Spinal cord (tissue), 10 donors: ENCODE data around the gene CRABP2. TPM values are rescaled to one million over a fixed set of nuclear protein-coding genes. Genes with fewer than 3 reads are reported as not detected.

ENCODE experiments used
- DNase-seq, 6 donors: peaks; one replicate each; pipeline versions ENCODE4 v3.0.0 to v3.0.0-alpha.2; 2013 to 2015; ENCODE audit warnings: low spot score in 6 of 6, low read depth in 4 of 6
- H3K27ac ChIP-seq: one replicate; pipeline ENCODE4 v1.5.1; 2013; ENCODE audit warnings: low read depth, low read length, control low read depth
- H3K27me3 ChIP-seq: one replicate; pipeline ENCODE4 v1.6.1; 2013; ENCODE audit warnings: low read length; ENCODE audit not compliant: control insufficient read depth, insufficient read depth
- H3K36me3 ChIP-seq: one replicate; pipeline ENCODE4 v1.6.1; 2013; ENCODE audit warnings: low read length; ENCODE audit not compliant: control insufficient read depth, insufficient read depth
- H3K4me1 ChIP-seq: one replicate; pipeline ENCODE4 v1.6.1; 2013; ENCODE audit warnings: low read length; ENCODE audit not compliant: control insufficient read depth, insufficient read depth
- H3K4me3 ChIP-seq: one replicate; pipeline ENCODE4 v1.5.1; 2013; ENCODE audit warnings: low read depth, low read length, control low read depth
- H3K9me3 ChIP-seq: one replicate; pipeline ENCODE4 v1.6.1; 2013; ENCODE audit warnings: low read length; ENCODE audit not compliant: control insufficient read depth, insufficient read depth
- WGBS: methylation state at CpG from one replicate; pipeline ENCODE4 v1.1.5; 2013; ENCODE audit warnings: missing lambda C conversion rate; ENCODE audit not compliant: insufficient coverage; 5-methylcytosine and 5-hydroxymethylcytosine counted together
- polyA plus RNA-seq, 2 donors: library from polyadenylated mRNA; unstranded; fragments of 120-200 nt; gene quantifications; one replicate each; pipeline ENCODE4 v1.2.1, GENCODE V29; 2013; ENCODE audit not compliant: insufficient read length in 2 of 2
- total RNA-seq, 2 donors: library from RNA; depleted of rRNA in 1 of 2; stranded (reverse); fragments of 120-200 nt in 1 of 2; fragments of >200 nt in 1 of 2; gene quantifications; one replicate each; pipeline versions ENCODE4 v1.2.3 to v1.2.4, GENCODE V29; 2013 to 2014
- donor health status: healthy.

CRABP2 gene
- total and polyA plus RNA-seq, 4 donors, result 35.6 to 482 (median 88.3) TPM

- 57% methylated on average over 7 of the region's 10 CpGs for WGBS
These were observed 1.1 kb downstream of the CRABP2 start for GRCh38 chr1:156704166-156704711.

GRCh38 chr1:156703741-156704140 is 1.6 kb downstream of the CRABP2 start:
- Histone ChIP-seq H3K4me1 (peaks cover 54% of the 10 kb centered on the region), H3K36me3 (peaks cover 14% of the 10 kb centered on the region), H3K27ac (no peak overlapping the region), H3K4me3 (peak overlapping the region; percentile 52), H3K9me3 (no peaks in the 10 kb centered on the region), H3K27me3 (peaks cover 30% of the 10 kb centered on the region)
- DNase-seq, result peak in 1 of 6 donors; percentile 55
- WGBS, result 12% methylated on average over 4 of the region's 4 CpGs

More at GRCh38 chr1:156704166-156704711, 1.1 kb downstream of the CRABP2 start:
- H3K4me3 ChIP-seq, result peak overlapping the region; percentile 52
- H3K27ac ChIP-seq, result no peak overlapping the region
- H3K36me3 ChIP-seq, result peaks cover 10% of the 10 kb centered on the region
- peaks cover 30% of the 10 kb centered on the region for H3K27me3 ChIP-seq
- H3K4me1 ChIP-seq, result peaks cover 56% of the 10 kb centered on the region
- H3K9me3 ChIP-seq, result no peaks in the 10 kb centered on the region
- no peak for DNase-seq

DNA sequence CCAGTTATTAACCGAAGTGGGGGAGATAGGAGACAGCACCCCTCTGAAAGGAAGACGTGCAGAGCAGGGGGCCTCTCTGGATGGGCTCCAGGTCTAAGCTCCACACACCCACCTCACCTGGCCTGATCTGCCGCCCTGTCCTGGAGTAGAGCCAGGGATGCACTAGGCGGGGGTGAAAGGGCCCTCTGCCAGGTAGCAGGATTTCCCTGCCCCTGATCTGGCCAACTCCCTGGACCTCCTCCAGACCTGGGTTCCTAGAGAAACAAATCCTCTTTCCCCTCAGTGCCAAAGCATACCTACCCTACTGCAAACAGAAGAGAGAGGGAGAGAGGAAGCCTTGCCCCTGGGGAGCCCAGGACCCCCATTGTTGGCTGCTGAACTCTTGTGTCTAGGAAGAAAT is 2.0 kb downstream of the CRABP2 start:
- Histone ChIP-seq H3K4me1 (peaks cover 51% of the 10 kb centered on the region), H3K9me3 (no peaks in the 10 kb centered on the region), H3K36me3 (peaks cover 14% of the 10 kb centered on the region), H3K4me3 (peak overlapping the region; percentile 52), H3K27ac (no peak overlapping the region), H3K27me3 (peaks cover 30% of the 10 kb centered on the region)
- 72% methylated on average over 2 of the region's 4 CpGs for WGBS
- no peak for DNase-seq

GRCh38 chr1:156700736-156701531 is 4.4 kb downstream of the CRABP2 start:
- Histone ChIP-seq H3K27me3 (peaks cover 28% of the 10 kb centered on the region), H3K4me1 (peaks cover 27% of the 10 kb centered on the region), H3K36me3 (peaks cover 14% of the 10 kb centered on the region), H3K27ac (no peak overlapping the region), H3K4me3 (no peak overlapping the region), H3K9me3 (no peaks in the 10 kb centered on the region)
- 78% methylated on average over 4 of the region's 8 CpGs for WGBS
- DNase-seq, result no peak

DNA sequence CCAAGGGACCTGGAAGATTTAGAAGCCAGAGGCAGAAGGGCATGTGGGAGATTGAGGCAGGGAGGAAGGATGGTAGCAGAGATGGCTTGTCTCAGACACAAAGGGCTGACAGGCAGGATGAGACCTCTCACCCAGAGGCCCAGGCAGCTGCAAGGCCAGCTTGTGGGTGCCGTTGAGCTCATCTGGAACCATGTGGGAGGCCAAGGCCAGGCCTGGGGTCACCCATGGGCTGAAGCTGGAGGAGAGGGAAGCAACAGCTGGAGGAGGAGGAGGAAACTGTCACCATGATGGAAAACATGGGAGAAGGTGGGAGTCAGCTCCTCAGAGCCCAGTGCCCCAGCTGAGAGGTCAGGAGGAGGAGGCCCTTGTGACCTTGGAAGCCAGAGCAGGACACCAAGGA is 6.4 kb downstream of the CRABP2 start:
- H3K4me1 ChIP-seq, result peaks cover 8% of the 10 kb centered on the region
- no peak overlapping the region for H3K27ac ChIP-seq
- 60% methylated on average over 1 of the region's 1 CpG for WGBS
- no peaks in the 10 kb centered on the region for H3K9me3 ChIP-seq
- H3K36me3 ChIP-seq, result peaks cover 14% of the 10 kb centered on the region
- H3K27me3 ChIP-seq, result peaks cover 12% of the 10 kb centered on the region
- no peak overlapping the region for H3K4me3 ChIP-seq
- DNase-seq, result no peak

- peaks cover 12% of the 10 kb centered on the region for H3K36me3 ChIP-seq
- WGBS, result 54% methylated on average over 7 of the region's 8 CpGs
- no peaks in the 10 kb centered on the region for H3K9me3 ChIP-seq
- H3K4me3 ChIP-seq, result no peak overlapping the region
- no peak overlapping the region for H3K27ac ChIP-seq
- H3K4me1 ChIP-seq, result peaks cover 8% of the 10 kb centered on the region
- no peak for DNase-seq
- H3K27me3 ChIP-seq, result peaks cover 3% of the 10 kb centered on the region
These were observed 7.9 kb downstream of the CRABP2 start for GRCh38 chr1:156697481-156697880.

GRCh38 chr1:156696755-156697154 is 8.6 kb downstream of the CRABP2 start:
- Histone ChIP-seq H3K36me3 (peaks cover 12% of the 10 kb centered on the region), H3K4me1 (peaks cover 16% of the 10 kb centered on the region), H3K27ac (no peak overlapping the region), H3K4me3 (no peak overlapping the region), H3K27me3 (peaks cover 10% of the 10 kb centered on the region), H3K9me3 (no peaks in the 10 kb centered on the region)
- 95% methylated on average over 8 of the region's 8 CpGs for WGBS
- no peak for DNase-seq

DNA sequence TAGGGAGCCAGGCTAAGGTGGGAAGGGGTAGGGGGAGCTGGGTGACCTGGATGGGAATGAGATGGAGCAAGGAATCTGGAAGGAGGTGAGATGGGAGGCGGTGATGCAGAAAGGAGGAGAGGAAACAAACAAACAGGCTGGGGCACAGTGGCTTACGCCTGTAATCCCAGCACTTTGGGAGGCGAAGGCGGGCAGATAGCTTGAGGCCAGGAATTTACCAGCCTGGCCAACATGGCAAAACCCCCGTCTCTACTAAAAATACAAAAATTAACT is 10.8 kb downstream of the CRABP2 start:
- 83% methylated on average over 1 of the region's 5 CpGs for WGBS
- Histone ChIP-seq H3K36me3 (peaks cover 4% of the 10 kb centered on the region), H3K27ac (no peak overlapping the region), H3K27me3 (peaks cover 19% of the 10 kb centered on the region), H3K4me3 (no peak overlapping the region), H3K9me3 (no peaks in the 10 kb centered on the region), H3K4me1 (peaks cover 36% of the 10 kb centered on the region)
- DNase-seq, result no peak

- Histone ChIP-seq H3K4me3 (no peak overlapping the region), H3K4me1 (peaks cover 42% of the 10 kb centered on the region), H3K36me3 (peaks cover 2% of the 10 kb centered on the region), H3K9me3 (no peaks in the 10 kb centered on the region), H3K27me3 (peaks cover 19% of the 10 kb centered on the region), H3K27ac (no peak overlapping the region)
- no peak for DNase-seq
- 74% methylated on average over 8 of the region's 12 CpGs for WGBS
These were observed 11.3 kb downstream of the CRABP2 start for GRCh38 chr1:156693848-156694689.
